Central memory CD8-positive, alpha-beta T cell (primary cell): ENCODE measurements around the gene NDUFA3.
"Not testable (repeated sequence)": the region's sequence is repeated elsewhere in the genome, so short reads cannot be mapped to it uniquely, and the experiment has no call there.

Source experiments
- ATAC-seq: fragments of 150-1000 bp; cut with Tn5 transposase; replicated peaks from 2 replicates; pipeline ENCODE4 v1.10.0; 2022; ENCODE audit warnings: mild to moderate bottlenecking, moderate FRiP score, moderate number of reproducible peaks; ENCODE audit not compliant: poor library complexity, severe bottlenecking; ENCODE audit errors: extremely low read depth
- DNase-seq, 2 donors: peaks; one replicate each; pipeline ENCODE4 v3.0.0; 2021; ENCODE audit warnings: low spot score in 2 of 2
- H3K27ac Mint-ChIP-seq: one replicate; pipeline ENCODE4 v1.8.0; 2022; ENCODE audit warnings: low read depth, mild to moderate bottlenecking, moderate library complexity, mixed read lengths
- H3K27me3 Mint-ChIP-seq: one replicate; pipeline ENCODE4 v1.8.0; 2022; ENCODE audit warnings: mixed read lengths
- H3K36me3 Mint-ChIP-seq: one replicate; pipeline ENCODE4 v1.8.0; 2022; ENCODE audit warnings: mild to moderate bottlenecking, moderate library complexity, mixed read lengths; ENCODE audit not compliant: insufficient read depth
- H3K4me1 Mint-ChIP-seq: one replicate; pipeline ENCODE4 v1.8.0; 2022; ENCODE audit warnings: mixed read lengths
- H3K4me3 Mint-ChIP-seq: one replicate; pipeline ENCODE4 v1.8.0; 2022; ENCODE audit warnings: mild to moderate bottlenecking, moderate library complexity, mixed read lengths
- H3K9me3 Mint-ChIP-seq: one replicate; pipeline ENCODE4 v1.8.0; 2022; ENCODE audit warnings: mixed read lengths

The NDUFA3 gene

DNA sequence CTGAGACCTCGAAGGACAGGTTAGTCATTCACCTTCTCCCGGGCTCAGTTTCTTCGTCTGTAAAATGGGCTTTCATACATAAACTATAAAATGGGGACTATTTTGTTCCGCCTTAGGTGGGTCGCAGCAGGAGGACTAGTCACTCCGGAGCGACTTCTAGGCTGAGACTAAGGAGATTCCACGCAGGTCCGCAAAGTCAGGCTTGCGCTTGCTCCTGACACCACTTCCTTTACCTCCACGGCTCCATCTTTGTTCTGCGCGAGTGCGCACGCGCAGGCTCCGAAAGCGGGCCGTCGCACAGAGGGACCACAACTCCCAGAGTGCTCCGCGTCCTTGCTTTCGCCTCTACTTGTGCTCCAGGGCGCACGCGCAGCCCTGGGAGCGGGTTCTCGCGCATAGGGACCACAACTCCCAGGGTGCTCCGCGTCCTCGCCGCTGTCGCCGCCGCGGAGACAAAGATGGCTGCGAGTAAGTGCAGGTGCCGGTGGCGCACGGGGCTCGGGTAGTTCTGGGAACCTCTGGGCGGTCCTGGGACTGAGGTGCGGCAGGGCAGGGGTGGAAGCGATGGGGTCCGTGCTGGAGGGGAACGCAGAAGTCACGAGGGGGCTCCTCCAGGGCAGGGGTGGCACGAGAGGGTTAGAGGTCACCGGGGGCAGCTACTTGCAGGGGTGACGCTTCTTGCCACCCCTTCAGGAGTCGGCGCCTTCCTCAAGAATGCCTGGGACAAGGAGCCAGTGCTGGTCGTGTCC, at the start of gene NDUFA3:
Gene NDUFA3, plus strand, starts transcription at position 435 of the 749 bp plus-strand sequence. Its CDS starts 24 bp downstream, at position 459.
- H3K27me3 Mint-ChIP-seq: no peaks in the 10 kb centered on the region
- H3K9me3 Mint-ChIP-seq: no peaks in the 10 kb centered on the region
- peak within 1 kb of the TSS; percentile 92 for H3K4me3 Mint-ChIP-seq
- peak; percentile 100 for ATAC-seq
- peaks cover 16% of the 10 kb centered on the region for H3K36me3 Mint-ChIP-seq
- H3K27ac Mint-ChIP-seq: peak within 1 kb of the TSS; percentile 90
- H3K4me1 Mint-ChIP-seq: peaks cover 33% of the 10 kb centered on the region
- DNase-seq: peak; percentile 93 to 96

DNA sequence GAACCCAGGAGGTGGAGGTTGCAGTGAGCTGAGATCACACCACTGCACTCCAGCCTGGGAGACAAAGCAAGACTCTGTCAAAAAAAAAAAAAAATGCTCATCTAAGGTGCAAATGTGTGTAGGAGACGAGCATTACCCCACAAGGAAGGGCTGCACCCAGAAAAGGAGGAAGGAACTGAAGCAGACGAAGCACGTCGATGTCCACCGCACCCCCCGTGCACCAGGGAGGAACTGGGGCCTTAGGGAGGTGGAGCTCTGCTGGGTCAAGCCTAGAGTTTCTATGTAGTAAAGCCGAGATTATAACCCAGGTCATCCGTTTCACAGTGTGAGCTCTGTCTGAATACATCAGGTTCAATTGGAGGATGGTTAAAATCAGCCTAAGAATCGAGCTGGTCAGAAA, 40.0 kb upstream of the NDUFA3 start:
- no peaks in the 10 kb centered on the region for H3K9me3 Mint-ChIP-seq
- H3K36me3 Mint-ChIP-seq: no peaks in the 10 kb centered on the region
- no peak overlapping the region for H3K27ac Mint-ChIP-seq
- no peak for DNase-seq
- no peak overlapping the region for H3K4me3 Mint-ChIP-seq
- no peak for ATAC-seq
- peaks cover 54% of the 10 kb centered on the region for H3K27me3 Mint-ChIP-seq
- no peaks in the 10 kb centered on the region for H3K4me1 Mint-ChIP-seq

DNA sequence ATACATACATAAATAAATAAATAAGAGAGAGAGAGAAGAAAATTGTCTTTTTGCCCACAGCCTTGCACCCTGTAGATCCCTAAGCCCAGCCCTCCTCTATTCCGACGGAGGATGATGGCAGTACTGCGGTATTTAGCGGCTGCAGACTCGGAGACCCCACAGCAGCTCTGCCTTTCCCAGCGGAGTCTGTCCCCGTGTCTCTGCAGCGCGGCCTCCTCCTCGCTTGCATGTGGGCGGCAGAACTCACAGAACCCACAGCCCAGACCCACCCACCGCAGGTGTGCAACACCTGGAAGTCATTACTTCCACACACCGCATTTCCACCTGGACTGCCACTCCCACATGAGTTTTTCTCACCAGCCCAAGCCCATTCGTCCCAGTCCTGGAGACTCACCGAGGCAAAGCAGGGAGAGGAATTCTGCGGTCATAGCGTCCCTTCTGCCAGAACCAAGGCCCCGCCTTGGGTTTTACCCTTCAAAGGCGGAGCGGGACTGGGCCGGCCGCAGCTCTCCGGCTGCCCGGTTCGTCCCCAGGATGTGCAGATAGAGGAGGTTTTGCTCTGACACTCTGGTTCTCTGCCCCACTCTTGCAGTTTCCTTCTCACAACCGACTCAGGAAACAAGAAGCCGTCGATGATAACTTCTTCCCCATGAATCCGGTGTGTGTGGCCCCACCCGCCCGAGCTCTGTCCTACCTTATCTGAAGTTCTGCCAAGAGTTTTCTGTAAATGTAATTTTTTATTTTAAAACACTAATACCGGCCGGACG, 39.1 kb upstream of the NDUFA3 start, which contains the start of gene VSTM1:
Gene VSTM1, minus strand, starts transcription at position 548 of the 767 bp plus-strand sequence. Its CDS starts 120 bp downstream, at position 428.
- ATAC-seq (no peak), DNase-seq (no peak)
- H3K27me3 Mint-ChIP-seq: peaks cover 54% of the 10 kb centered on the region
- H3K27ac Mint-ChIP-seq: no peak within 1 kb of the TSS
- H3K36me3 Mint-ChIP-seq: no peaks in the 10 kb centered on the region
- no peak within 1 kb of the TSS for H3K4me3 Mint-ChIP-seq
- no peaks in the 10 kb centered on the region for H3K9me3 Mint-ChIP-seq
- H3K4me1 Mint-ChIP-seq: no peaks in the 10 kb centered on the region

DNA sequence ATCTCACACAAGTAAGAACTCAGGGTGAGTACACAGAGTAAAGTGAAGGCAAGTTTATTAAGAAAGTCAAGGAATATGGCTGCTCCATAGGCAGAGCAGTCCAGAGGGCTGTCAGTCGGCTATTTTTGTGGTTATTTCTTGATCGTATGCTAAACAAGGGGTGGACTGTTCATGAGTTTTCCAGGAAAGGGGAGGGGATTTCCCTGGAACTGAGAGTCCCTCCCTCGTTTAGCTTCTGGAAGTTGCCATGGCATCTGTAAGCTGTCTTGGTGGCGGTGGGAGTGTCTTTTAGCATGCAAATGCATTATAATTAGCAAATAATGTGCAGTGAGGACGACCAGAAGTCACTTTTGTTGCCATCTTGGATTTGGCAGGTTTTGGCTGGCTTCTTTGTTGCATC, 33.2 kb upstream of the NDUFA3 start:
- H3K9me3 Mint-ChIP-seq: no peaks in the 10 kb centered on the region
- H3K4me1 Mint-ChIP-seq: no peaks in the 10 kb centered on the region
- H3K27ac Mint-ChIP-seq: no peak overlapping the region
- H3K4me3 Mint-ChIP-seq: no peak overlapping the region
- DNase-seq (no peak), ATAC-seq (no peak)
- peaks cover 27% of the 10 kb centered on the region for H3K27me3 Mint-ChIP-seq
- no peaks in the 10 kb centered on the region for H3K36me3 Mint-ChIP-seq

DNA sequence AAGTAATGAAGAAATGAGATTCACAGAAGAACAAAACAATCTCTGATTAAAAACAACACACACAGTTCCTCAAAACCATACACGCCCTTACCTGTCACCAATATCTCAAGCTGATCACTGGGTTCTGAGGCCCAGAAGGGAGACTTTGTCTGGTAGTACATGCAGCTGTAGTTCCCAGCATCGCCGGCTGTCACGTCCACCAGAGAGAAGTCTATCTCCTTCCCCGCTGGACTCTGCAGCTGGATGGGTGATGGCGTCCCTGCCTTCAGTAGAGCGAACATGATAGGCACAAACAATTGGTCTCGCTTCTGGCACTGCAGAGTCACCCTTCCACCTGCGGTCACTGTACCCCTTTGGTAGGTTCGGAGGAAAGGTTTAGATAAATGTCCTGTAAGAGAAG, 28.8 kb upstream of the NDUFA3 start:
- no peak overlapping the region for H3K4me3 Mint-ChIP-seq
- no peak overlapping the region for H3K27ac Mint-ChIP-seq
- H3K9me3 Mint-ChIP-seq: no peaks in the 10 kb centered on the region
- ATAC-seq: no peak
- peaks cover 23% of the 10 kb centered on the region for H3K27me3 Mint-ChIP-seq
- no peak for DNase-seq
- H3K4me1 Mint-ChIP-seq: no peaks in the 10 kb centered on the region
- no peaks in the 10 kb centered on the region for H3K36me3 Mint-ChIP-seq

DNA sequence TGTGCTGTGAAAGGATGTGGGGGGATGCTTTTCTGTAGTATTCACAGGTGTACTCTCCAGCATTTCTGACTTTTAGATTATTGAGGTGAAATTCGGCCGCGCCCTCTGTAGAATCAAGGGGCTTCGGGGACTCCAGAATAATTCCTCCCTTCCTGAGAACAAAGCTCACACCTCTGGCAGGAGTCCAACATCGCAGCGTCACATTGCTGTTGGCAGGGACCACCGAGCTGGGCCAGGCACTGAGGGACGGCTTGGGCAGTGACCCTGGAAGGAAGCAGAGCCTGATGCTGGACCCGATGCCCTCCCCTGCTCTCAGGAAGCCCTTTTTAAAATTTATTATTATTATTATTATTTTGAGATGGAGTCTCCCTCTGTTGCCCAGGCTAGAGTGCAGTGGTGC, 27.8 kb upstream of the NDUFA3 start:
- Mint-ChIP-seq H3K27me3 (peaks cover 22% of the 10 kb centered on the region), H3K36me3 (no peaks in the 10 kb centered on the region), H3K9me3 (no peaks in the 10 kb centered on the region), H3K4me1 (no peaks in the 10 kb centered on the region), H3K4me3 (no peak overlapping the region), H3K27ac (no peak overlapping the region)
- DNase-seq (no peak), ATAC-seq (no peak)

DNA sequence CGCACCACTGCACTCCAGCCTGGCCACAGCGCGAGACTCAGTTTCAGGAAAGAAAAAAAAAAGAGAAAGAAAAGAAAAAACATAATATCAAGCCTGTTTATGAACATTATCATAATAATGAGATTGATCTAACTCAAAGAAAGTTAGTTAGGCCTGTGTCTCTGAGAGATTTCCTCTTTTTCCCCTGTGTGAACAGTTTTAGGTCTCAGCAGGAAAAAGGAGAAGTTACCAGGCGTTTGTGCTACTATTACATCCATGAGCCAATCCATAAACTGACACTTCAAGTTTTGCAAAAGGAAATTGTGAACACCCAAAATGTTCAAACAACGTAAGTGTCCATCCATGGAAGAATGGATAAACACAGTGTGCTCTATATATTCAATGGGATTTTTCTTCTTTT, 25.3 kb upstream of the NDUFA3 start:
- Mint-ChIP-seq H3K36me3 (no peaks in the 10 kb centered on the region), H3K4me3 (no peak overlapping the region), H3K4me1 (no peaks in the 10 kb centered on the region), H3K27me3 (peaks cover 24% of the 10 kb centered on the region), H3K27ac (no peak overlapping the region), H3K9me3 (no peaks in the 10 kb centered on the region)
- DNase-seq (no peak), ATAC-seq (no peak)

DNA sequence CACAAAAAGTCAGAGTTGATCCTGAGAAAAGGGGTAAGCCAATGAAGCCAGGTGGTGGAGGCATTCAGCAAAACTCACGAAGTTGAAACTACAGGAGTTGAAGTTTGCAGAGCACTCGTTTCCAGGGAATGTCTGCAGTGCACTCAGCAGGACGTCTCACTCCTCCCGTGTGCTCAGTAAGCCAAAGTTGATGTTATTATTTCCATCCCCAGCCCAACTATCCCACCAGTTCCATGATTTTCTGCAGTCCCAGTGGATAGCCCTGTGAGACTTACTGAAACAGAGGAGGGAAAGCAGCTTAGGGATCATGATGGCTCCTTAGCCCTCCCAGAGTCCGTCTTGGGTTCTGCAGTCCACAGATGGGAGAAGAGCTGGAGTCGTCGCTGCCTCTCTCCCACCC, 21.6 kb upstream of the NDUFA3 start, which contains the start of gene TARM1:
Gene TARM1, minus strand, starts transcription at position 334 of the 400 bp plus-strand sequence. Its CDS starts 25 bp downstream, at position 309.
- Mint-ChIP-seq H3K4me1 (no peaks in the 10 kb centered on the region), H3K27ac (no peak within 1 kb of the TSS), H3K4me3 (no peak within 1 kb of the TSS), H3K36me3 (no peaks in the 10 kb centered on the region), H3K9me3 (no peaks in the 10 kb centered on the region), H3K27me3 (peaks cover 18% of the 10 kb centered on the region)
- ATAC-seq: no peak
- no peak for DNase-seq

DNA sequence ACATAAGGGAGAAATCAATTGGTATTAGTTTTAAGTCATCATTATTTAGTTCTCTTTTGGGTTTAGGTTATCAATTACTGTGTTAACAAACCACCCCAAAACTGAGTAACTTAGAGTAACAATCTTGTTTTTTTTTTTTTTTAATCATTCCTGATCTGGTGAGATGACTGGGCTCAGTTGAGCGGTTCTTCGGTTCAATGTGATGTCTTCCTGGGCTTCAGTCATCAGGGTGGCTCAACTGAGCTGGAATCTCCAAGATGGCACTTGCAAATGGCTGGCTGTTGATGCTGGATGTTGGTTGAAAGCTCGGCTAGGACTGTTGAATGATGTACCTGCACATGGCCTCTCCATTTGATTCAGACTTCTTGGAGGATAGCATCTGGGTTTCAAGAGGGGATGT, 18.2 kb upstream of the NDUFA3 start:
- ATAC-seq: no peak
- no peak overlapping the region for H3K27ac Mint-ChIP-seq
- H3K4me3 Mint-ChIP-seq: no peak overlapping the region
- H3K4me1 Mint-ChIP-seq: no peaks in the 10 kb centered on the region
- no peak for DNase-seq
- H3K27me3 Mint-ChIP-seq: peaks cover 6% of the 10 kb centered on the region
- H3K36me3 Mint-ChIP-seq: peaks cover 2% of the 10 kb centered on the region
- H3K9me3 Mint-ChIP-seq: no peaks in the 10 kb centered on the region

DNA sequence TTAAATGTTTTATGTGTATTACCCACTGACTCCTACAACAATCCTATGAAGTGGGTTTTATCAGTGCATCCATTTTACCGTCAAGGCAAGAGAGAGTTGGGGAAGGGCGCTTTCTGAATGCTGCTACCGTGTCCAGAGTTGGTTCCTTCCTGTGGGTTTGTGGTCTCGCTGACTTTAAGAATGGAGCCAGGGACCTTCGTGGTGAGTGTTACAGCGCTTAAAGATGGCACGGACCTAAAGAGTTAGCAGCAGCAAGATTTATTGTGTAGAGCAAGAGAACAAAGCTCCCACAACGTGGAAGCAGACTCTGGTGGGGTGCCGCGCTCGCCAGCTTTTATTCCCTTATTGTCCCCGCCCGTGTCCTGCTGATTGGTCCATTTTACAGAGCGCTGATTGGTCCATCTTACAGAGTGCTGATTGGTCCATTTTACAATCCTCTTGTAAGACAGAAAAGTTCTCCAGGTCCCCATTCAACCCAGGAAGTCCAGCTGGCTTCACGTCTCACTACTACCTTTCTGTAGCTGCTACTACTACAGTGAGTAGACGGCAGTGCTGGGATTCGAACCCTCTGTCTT, 8.1 kb upstream of the NDUFA3 start:
- no peaks in the 10 kb centered on the region for H3K27me3 Mint-ChIP-seq
- no peak for DNase-seq
- peak overlapping the region; percentile 79 for H3K4me3 Mint-ChIP-seq
- peaks cover 14% of the 10 kb centered on the region for H3K36me3 Mint-ChIP-seq
- H3K9me3 Mint-ChIP-seq: no peaks in the 10 kb centered on the region
- no peak for ATAC-seq
- H3K4me1 Mint-ChIP-seq: peaks cover 13% of the 10 kb centered on the region
- H3K27ac Mint-ChIP-seq: no peak overlapping the region

DNA sequence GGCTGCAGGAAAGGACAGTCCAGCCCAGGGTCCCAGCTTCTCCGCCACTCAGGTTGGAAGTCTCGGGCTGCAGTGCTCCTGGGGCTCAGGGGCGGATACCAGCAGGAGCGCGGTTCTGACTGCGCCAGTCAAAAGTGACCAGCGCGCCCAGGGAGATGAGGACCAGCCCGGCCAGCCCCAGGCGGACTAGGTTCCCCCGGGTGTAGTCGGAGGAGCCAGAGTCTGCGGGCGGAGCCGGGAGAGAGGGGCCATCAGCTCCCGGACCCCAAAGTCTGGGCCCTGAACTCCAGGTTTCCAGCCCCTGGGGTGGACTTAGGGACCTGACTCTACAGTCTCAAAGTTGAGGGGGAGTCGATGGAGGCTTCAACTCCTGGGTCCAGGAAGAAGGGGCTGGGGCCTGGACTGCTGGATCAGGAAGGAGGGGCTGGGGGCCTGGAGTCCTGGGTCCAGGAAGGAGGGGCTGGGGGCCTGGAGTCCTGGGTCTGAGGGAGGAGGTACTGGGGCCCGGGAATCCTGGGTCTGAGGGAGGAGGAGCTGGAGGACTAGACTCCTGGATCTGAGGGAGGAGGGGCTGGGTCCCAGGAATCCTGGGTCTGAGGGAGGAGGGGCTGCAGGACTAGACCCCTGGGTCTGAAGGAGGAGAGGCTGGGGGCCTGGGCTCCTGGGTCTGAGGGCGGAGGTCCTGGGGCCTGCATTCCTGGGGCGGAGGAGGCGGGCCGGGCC, 7.4 kb upstream of the NDUFA3 start:
- no peak for DNase-seq
- Mint-ChIP-seq H3K4me1 (peaks cover 13% of the 10 kb centered on the region), H3K36me3 (peaks cover 14% of the 10 kb centered on the region), H3K4me3 (peak overlapping the region; percentile 79), H3K27ac (peak overlapping the region; percentile 96), H3K9me3 (no peaks in the 10 kb centered on the region), H3K27me3 (no peaks in the 10 kb centered on the region)
- no peak for ATAC-seq

DNA sequence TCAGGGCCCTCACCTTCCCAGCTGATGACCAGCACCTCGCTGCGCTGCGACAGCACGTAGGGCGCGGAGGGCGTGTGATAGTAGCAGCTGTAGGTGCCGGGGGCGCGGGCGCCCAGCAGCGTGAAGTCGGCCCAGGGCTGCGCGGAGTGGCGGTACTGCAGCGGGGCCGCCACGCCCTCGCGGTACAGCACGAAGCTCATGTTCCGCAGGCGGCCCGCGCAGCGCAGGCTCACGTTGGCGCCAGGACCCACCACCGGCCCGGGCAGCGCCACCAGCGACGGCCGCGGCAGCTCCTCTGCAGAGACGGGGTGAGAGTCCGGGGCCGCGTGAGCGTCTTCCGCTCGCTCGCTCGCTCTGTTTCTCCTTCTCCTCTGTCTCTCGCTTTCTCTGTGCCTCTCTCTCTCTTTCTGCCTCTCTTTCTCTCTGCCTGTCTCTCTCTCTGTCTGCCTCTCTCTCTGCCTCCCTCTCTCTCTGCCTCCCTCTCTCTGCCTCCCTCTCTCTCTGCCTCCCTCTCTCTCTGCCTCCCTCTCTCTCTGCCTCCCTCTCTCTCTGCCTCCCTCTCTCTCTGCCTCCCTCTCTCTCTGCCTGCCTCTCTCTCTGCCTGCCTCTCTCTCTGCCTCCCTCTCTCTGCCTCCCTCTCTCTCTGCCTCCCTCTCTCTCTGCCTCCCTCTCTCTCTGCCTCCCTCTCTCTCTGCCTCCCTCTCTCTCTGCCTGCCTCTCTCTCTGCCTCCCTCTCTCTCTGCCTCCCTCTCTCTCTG, 6.6 kb upstream of the NDUFA3 start:
- Mint-ChIP-seq H3K4me3 (peak overlapping the region; percentile 79), H3K4me1 (peaks cover 13% of the 10 kb centered on the region), H3K36me3 (peaks cover 14% of the 10 kb centered on the region), H3K27ac (peak overlapping the region; percentile 96)
- DNase-seq: peak; percentile 39 to 50
- peak; percentile 80 for ATAC-seq
- not testable (repeated sequence) for H3K27me3 Mint-ChIP-seq, H3K9me3 Mint-ChIP-seq
